Measurements from ENCODE around the gene FGF12. TPM values are rescaled to one million over a fixed set of nuclear protein-coding genes. Genes with fewer than 3 reads are reported as not detected.

Gene FGF12
- total RNA-seq, 4 donors from 2014 or later, result 0.94 to 15.9 (median 15.1) TPM

GRCh38 chr3:192128922-192129321 is 598.4 kb downstream of the FGF12 start:
- WGBS, 2 donors (ENCODE audit: low coverage in 1 of 2), result 58 to 72% methylated on average over 4 of the region's 4 CpGs

GRCh38 chr3:192128060-192128459 is 599.3 kb downstream of the FGF12 start:
- H3K27me3 ChIP-seq, result no peaks in the 10 kb centered on the region
- H3K36me3 ChIP-seq, result no peaks in the 10 kb centered on the region
- no peak overlapping the region for H3K27ac ChIP-seq
- H3K9me3 ChIP-seq, result no peaks in the 10 kb centered on the region
- TF ChIP-seq EP300 (IDR thresholded peaks at IDR 0.05) (no peak), CTCF (IDR thresholded peaks at IDR 0.05) (no peak), POLR2AphosphoS5 (IDR thresholded peaks at IDR 0.05) (no peak), POLR2A (IDR thresholded peaks at IDR 0.05) (no peak)
- H3K4me3 ChIP-seq, result no peak overlapping the region
- no peaks in the 10 kb centered on the region for H3K4me1 ChIP-seq
- 80 to 92% methylated on average over 4 of the region's 4 CpGs for WGBS, 2 donors (ENCODE audit: low coverage in 1 of 2)
- ATAC-seq, result no peak

More at GRCh38 chr3:192128922-192129321, 598.4 kb downstream of the FGF12 start:
- Histone ChIP-seq H3K4me3 (no peak overlapping the region), H3K9me3 (no peaks in the 10 kb centered on the region), H3K36me3 (no peaks in the 10 kb centered on the region), H3K27ac (no peak overlapping the region), H3K4me1 (no peaks in the 10 kb centered on the region), H3K27me3 (no peaks in the 10 kb centered on the region)
- TF ChIP-seq EP300 (IDR thresholded peaks at IDR 0.05), result no peak
- TF ChIP-seq CTCF (IDR thresholded peaks at IDR 0.05), result no peak
- no peak for TF ChIP-seq POLR2A (IDR thresholded peaks at IDR 0.05)
- no peak for TF ChIP-seq POLR2AphosphoS5 (IDR thresholded peaks at IDR 0.05)
- ATAC-seq, result no peak

GRCh38 chr3:192122832-192123594 is 604.3 kb downstream of the FGF12 start:
- ATAC-seq, result no peak
- H3K27ac ChIP-seq, result no peak overlapping the region
- 79 to 87% methylated on average over 10 to 12 of the region's 13 CpGs for WGBS, 2 donors (ENCODE audit: low coverage in 1 of 2)
- H3K27me3 ChIP-seq, result no peaks in the 10 kb centered on the region
- H3K4me1 ChIP-seq, result no peaks in the 10 kb centered on the region
- no peaks in the 10 kb centered on the region for H3K9me3 ChIP-seq
- H3K36me3 ChIP-seq, result no peaks in the 10 kb centered on the region
- TF ChIP-seq CTCF (IDR thresholded peaks at IDR 0.05) (no peak), POLR2AphosphoS5 (IDR thresholded peaks at IDR 0.05) (no peak), EP300 (IDR thresholded peaks at IDR 0.05) (no peak), POLR2A (IDR thresholded peaks at IDR 0.05) (no peak)
- no peak overlapping the region for H3K4me3 ChIP-seq

DNA sequence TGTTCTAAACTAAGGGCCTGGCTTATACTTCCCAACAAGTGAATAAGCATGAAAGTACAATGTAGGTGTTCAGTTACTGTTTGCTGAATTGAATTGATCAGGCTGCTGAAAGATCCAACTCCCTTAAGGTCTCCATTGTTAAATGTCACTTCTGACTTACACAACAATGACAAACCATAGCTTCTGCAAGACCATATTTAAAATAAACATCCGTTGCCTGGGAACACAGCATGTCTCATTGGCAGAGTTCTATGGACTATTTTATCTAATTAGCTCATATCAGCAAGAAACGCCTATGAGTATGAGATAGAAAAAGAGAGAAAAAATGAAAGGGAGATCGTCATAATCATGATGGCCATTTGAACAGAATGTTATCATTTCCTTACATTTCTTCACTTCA is 605.4 kb downstream of the FGF12 start:
- 54 to 75% methylated on average over 3 of the region's 3 CpGs for WGBS, 2 donors (ENCODE audit: low coverage in 1 of 2)
- H3K4me1 ChIP-seq, result no peaks in the 10 kb centered on the region
- no peaks in the 10 kb centered on the region for H3K9me3 ChIP-seq
- H3K36me3 ChIP-seq, result no peaks in the 10 kb centered on the region
- ATAC-seq, result no peak
- H3K27ac ChIP-seq, result no peak overlapping the region
- TF ChIP-seq POLR2AphosphoS5 (IDR thresholded peaks at IDR 0.05), result no peak
- no peak for TF ChIP-seq POLR2A (IDR thresholded peaks at IDR 0.05)
- TF ChIP-seq CTCF (IDR thresholded peaks at IDR 0.05), result no peak
- TF ChIP-seq EP300 (IDR thresholded peaks at IDR 0.05), result no peak
- no peaks in the 10 kb centered on the region for H3K27me3 ChIP-seq
- H3K4me3 ChIP-seq, result no peak overlapping the region

GRCh38 chr3:192108820-192109219 is 618.5 kb downstream of the FGF12 start:
- Histone ChIP-seq H3K9me3 (no peaks in the 10 kb centered on the region), H3K27me3 (no peaks in the 10 kb centered on the region), H3K4me1 (no peaks in the 10 kb centered on the region)

More at GRCh38 chr3:192108820-192109219, 618.5 kb downstream of the FGF12 start:
- H3K4me3 ChIP-seq, result no peak overlapping the region
- TF ChIP-seq EP300 (IDR thresholded peaks at IDR 0.05) (no peak), POLR2A (IDR thresholded peaks at IDR 0.05) (no peak), POLR2AphosphoS5 (IDR thresholded peaks at IDR 0.05) (no peak), CTCF (IDR thresholded peaks at IDR 0.05) (no peak)
- no peak overlapping the region for H3K27ac ChIP-seq
- no peaks in the 10 kb centered on the region for H3K36me3 ChIP-seq
- no peak for ATAC-seq
